ENCODE data around the gene TNFRSF17.

The TNFRSF17 gene

DNA sequence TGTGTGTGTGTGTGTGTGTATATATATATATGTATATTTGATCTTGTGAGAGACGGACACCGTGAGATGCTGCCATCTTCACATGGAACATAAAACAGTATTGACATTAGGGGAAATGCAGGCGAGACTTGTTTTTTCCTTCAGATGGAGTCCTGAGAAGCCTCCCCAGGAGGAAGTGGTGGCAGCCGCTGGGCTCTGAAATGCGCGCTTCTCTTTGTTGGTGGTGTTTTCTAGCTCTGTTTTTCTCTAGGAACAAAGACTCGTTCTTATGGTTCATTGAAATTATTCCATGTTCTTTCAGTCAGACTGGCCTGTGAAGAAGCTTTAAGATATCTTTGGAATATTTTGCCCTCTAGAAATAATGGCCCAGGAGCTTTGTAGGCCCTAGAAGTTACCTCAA lies 44.5 kb downstream of the TNFRSF17 start:
- DNase-seq: no peak

DNA sequence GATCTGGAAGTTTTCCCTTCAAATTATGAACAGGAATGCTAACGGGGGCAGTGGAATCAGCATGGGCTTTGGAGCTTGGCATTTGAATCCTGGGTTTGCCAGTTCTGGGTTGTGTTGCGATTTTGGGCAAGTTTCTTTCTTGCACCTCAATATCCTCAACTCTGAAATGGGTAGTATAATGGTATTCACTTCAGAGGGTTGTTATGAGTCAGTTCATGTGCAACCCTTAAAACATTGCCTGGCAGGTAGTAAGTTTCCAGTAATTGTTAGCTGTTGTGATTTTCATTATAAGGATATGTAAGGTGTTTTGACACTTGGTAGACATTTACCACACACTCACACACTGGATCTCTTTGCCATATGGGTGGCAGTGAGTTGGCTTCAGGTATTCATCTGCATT lies 44.9 kb downstream of the TNFRSF17 start:
- no peak for DNase-seq

- peak in 1 of 2 donors; percentile 13 for DNase-seq
Measured at GRCh38 chr16:12010388-12011251, 45.6 kb downstream of the TNFRSF17 start.

- no peak for DNase-seq
Measured at GRCh38 chr16:12011565-12011964, 46.6 kb downstream of the TNFRSF17 start.

- no peak for DNase-seq
Measured at GRCh38 chr16:12016291-12016947, 51.4 kb downstream of the TNFRSF17 start.

GRCh38 chr16:12017558-12017957 lies 52.5 kb downstream of the TNFRSF17 start:
- DNase-seq: no peak
